ENCODE measurements around the gene SEC16B.

- TF ChIP-seq, protein P1, sequence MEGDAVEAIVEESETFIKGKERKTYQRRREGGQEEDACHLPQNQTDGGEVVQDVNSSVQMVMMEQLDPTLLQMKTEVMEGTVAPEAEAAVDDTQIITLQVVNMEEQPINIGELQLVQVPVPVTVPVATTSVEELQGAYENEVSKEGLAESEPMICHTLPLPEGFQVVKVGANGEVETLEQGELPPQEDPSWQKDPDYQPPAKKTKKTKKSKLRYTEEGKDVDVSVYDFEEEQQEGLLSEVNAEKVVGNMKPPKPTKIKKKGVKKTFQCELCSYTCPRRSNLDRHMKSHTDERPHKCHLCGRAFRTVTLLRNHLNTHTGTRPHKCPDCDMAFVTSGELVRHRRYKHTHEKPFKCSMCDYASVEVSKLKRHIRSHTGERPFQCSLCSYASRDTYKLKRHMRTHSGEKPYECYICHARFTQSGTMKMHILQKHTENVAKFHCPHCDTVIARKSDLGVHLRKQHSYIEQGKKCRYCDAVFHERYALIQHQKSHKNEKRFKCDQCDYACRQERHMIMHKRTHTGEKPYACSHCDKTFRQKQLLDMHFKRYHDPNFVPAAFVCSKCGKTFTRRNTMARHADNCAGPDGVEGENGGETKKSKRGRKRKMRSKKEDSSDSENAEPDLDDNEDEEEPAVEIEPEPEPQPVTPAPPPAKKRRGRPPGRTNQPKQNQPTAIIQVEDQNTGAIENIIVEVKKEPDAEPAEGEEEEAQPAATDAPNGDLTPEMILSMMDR (IDR thresholded peaks at IDR 0.05): no peak
- TF ChIP-seq POLR2AphosphoS5 (IDR thresholded peaks at IDR 0.05) (no peak), POLR2A (IDR thresholded peaks at IDR 0.05) (no peak), EP300 (IDR thresholded peaks at IDR 0.05) (no peak)
Measured at GRCh38 chr1:177953549-177953948, 16.3 kb downstream of the SEC16B start.
